Measurements from ENCODE around the gene GALNT5. TPM values are rescaled to one million over a fixed set of nuclear protein-coding genes. Genes with fewer than 3 reads are reported as not detected.

GALNT5 gene
- total and polyA plus RNA-seq, 2 donors (not counting 3 experiments of a cell fraction or from before 2014, with no cell fraction given), result not detected

GRCh38 chr2:157218911-157219310 is 38.6 kb upstream of the GALNT5 start:
- DNase-seq (ENCODE audit: low read depth, low spot score), result no peak
- Histone ChIP-seq H3K9me1 (replicated peaks; ENCODE audit: control insufficient read depth, extremely low read depth, insufficient read depth, low read length) (no peaks in the 10 kb centered on the region), H3K4me2 (ENCODE audit: insufficient read depth, low read length) (no peak overlapping the region), H3K4me1 (ENCODE audit: control insufficient read depth, extremely low read depth, insufficient read depth, low read length) (no peaks in the 10 kb centered on the region), H3K9me3 (replicated peaks; ENCODE audit: control insufficient read depth, insufficient read depth, low read length) (no peaks in the 10 kb centered on the region), H4K20me1 (replicated peaks; ENCODE audit: control insufficient read depth, extremely low read depth, insufficient read depth, low read length) (no peaks in the 10 kb centered on the region), H3K27me3 (ENCODE audit: control insufficient read depth in 2 of 2, insufficient read depth in 2 of 2, low read length in 2 of 2) (no peaks in the 10 kb centered on the region), H2AFZ (ENCODE audit: low read depth, low read length) (no peak overlapping the region), H3K9ac (replicated peaks; ENCODE audit: extremely low read depth, insufficient read depth, low read length) (no peak overlapping the region), H3K79me2 (ENCODE audit: control insufficient read depth, insufficient read depth, low read length) (no peaks in the 10 kb centered on the region), H3K4me3 (replicated peaks in 1 of 3; ENCODE audit: insufficient read depth in 1 of 3, low read depth in 1 of 3, low read length in 3 of 3) (no peak overlapping the region), H3K27ac (ENCODE audit: insufficient read depth, low read depth, low read length) (no peak overlapping the region), H3K36me3 (ENCODE audit: control insufficient read depth in 2 of 2, extremely low read depth in 1 of 2, insufficient read depth in 2 of 2, low read length in 2 of 2) (no peaks in the 10 kb centered on the region)
- dilution Hi-C loops (cut with MboI; ENCODE audit: extremely low pct_ligation_motif_present, low sequenced_read_pairs), result no loop called here
- ChIA-PET CTCF (no interaction called here), POLR2A (no interaction called here)
- intact Hi-C loops (cut with micrococcal nuclease), result no loop called here
- FAIRE-seq, result no peak
- no TSS peak for BruUV-seq (replicated peaks)
- TF ChIP-seq MYC (IDR thresholded peaks at IDR 0.05; ENCODE audit: low read depth, low read length) (no peak), EZH2 (IDR thresholded peaks at IDR 0.05; ENCODE audit: borderline replicate concordance, low read depth, low read length, severe bottlenecking) (no peak), POLR2AphosphoS5 (IDR thresholded peaks at IDR 0.05; ENCODE audit: insufficient read depth, low read depth, low read length) (no peak), POLR2A (IDR thresholded peaks at IDR 0.05; ENCODE audit: low read depth, low read length) (no peak), GATA2 (IDR thresholded peaks at IDR 0.05; ENCODE audit: insufficient read depth, insufficient read length, low read depth, low read length) (no peak), FOS (IDR thresholded peaks at IDR 0.05; ENCODE audit: borderline replicate concordance, insufficient read depth, low read length) (no peak), MAX (IDR thresholded peaks at IDR 0.05; ENCODE audit: insufficient read depth, insufficient read length) (no peak), JUN (IDR thresholded peaks at IDR 0.05; ENCODE audit: borderline replicate concordance, insufficient read depth, insufficient read length, low read depth) (no peak), CTCF (IDR thresholded peaks at IDR 0.05; ENCODE audit: extremely low read depth in 1 of 2, insufficient read depth in 1 of 2, low read depth in 1 of 2, low read length in 2 of 2) (no peak)
